GM23248 (cell line): ENCODE measurements around the gene RNU1-2.
"Not testable (repeated sequence)": the region's sequence is repeated elsewhere in the genome, so short reads cannot be mapped to it uniquely, and the experiment has no call there.

Experiments
- EZH2 ChIP-seq: fragments of 200-600 bp; sonication (generic); IDR thresholded peaks from 2 replicates; pipeline ENCODE4 v1.6.1; 2018; ENCODE audit warnings: antibody characterized with exemption, mild to moderate bottlenecking; ENCODE audit not compliant: insufficient read depth, poor library complexity, severe bottlenecking
- EZH2phosphoT487 ChIP-seq: fragments of 200-600 bp; sonication (generic); IDR thresholded peaks from 2 replicates; pipeline ENCODE4 v1.6.1; 2018; ENCODE audit warnings: antibody characterized with exemption, moderate library complexity, mild to moderate bottlenecking, low read depth; ENCODE audit not compliant: insufficient read depth

DNA sequence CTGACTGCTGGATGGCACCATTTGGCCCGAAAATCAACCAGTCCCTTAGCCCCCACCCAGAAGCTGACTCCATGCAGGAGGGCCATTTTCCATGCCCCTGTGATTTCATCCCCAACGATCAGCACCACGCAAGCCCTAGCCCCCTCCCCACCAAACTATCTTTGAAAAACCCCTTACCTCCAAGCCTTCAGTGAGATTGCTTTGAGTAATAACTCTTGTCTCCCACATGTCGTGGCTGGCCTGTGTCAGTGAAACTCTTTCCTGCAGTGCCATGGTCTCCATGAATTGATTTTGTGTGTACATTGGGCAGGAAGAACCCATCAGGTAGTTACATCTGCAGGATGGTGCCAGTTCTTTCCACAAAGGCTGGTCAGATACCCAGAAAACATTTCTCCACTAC, 2.0 kb upstream of the RNU1-2 start:
- not testable (repeated sequence) for TF ChIP-seq EZH2, EZH2phosphoT487
